SH-SY5Y (cell line): Measurements from ENCODE around the gene RHOD.

Source experiments
- GATA2 ChIP-seq: IDR thresholded peaks from 2 replicates; pipeline ENCODE4 v1.6.1; 2011; ENCODE audit warnings: mild to moderate bottlenecking, low read depth, low read length
- GATA3 ChIP-seq: IDR thresholded peaks from 2 replicates; pipeline ENCODE4 v1.6.1; 2011; ENCODE audit warnings: low read depth, mild to moderate bottlenecking, low read length, moderate library complexity

The RHOD gene

DNA sequence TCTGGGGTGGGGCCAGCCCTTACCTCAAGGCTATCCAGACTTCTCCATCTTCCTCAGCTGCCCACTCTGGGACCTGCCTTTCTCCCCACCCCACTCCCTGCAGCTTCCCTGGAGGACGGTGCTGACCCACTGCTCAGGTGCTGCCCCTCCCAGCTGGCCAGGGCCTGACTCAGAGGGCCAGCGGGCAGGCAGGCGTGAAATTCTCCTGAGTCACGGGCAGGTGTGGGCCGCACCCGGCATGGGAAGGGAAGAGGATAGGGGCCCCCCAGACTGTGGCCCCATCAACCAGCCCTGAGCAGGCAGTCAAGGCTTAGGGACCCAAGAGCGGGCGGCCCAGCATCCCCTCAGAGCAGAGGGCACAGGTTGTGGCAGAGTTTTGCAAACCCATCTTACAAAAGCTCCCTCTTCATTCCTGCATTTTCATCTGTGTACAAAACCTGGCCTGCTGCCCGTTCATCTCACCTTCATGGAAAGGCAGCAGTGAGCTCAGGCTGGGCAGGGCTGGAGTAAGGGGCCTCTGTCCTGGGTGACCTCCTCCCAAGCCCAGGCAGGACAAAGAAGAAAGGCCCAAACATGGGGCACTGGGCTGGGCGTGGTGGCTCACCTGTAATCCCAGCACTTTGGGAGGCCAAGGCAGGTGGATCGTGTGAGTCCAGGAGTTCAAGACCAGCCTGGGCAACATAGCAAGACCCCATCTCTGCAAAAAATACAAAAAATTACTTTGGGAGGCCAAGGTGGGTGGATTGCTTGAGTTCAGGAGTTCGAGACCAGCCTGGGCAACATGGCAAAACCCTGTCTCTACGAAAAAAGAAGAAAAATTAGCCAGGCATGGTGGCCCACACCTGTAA, 6.1 kb downstream of the RHOD start:
- TF ChIP-seq GATA3 (no peak), GATA2 (no peak)

DNA sequence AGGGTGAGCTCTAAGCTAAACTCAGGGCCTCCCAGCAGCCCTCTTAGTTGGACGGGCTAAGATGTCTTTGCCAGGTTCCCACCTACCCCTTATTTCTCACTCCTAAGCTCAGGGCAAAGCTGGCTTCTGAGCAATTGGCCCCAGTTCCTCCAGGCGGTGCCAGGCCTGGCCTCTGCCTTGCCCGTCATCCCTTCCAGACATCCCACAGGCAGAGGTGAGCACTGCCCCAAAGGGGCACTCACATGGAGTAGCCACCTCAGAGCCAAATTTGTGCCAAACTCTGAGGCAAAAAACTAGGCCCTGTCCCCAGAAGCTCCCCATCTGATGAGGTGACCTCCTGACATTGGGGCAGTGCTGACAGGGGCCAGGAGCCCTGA, 9.7 kb downstream of the RHOD start:
- TF ChIP-seq GATA2, result no peak
- TF ChIP-seq GATA3, result no peak

DNA sequence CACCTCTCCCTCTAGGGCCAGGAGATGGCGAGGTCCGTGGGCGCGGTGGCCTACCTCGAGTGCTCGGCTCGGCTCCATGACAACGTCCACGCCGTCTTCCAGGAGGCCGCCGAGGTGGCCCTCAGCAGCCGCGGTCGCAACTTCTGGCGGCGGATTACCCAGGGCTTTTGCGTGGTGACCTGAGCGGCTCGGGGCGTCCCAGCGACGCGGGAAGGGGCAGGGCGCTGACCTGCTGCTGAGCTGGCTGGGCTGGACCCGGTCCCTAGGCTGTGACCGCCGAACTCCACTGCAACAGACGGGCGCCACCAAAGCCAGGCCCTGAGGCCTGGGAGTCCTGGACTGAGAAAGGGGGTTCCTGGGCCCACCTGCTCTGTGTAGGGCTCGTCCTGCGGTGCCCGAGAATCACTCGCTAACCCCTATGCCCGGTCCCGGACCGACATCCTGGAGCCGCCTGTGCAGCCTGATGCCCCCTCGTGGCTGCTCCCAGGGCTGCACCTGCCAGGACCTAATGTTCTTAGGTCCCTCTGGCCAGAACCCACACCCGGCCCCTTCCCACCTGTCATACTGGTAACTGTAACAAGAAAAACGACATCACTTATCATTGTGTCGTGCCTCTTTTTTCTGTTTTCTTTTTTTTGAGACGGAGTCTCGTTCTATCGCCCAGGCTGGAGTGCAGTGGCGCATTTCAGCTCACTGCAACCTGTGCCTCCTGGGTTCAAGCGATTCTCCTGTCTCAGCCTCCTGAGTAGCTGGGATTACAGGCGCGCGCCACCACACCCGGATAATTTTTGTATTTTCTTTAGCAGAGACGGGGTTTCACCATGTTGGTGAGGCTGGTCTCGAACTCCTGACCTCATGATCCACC, 15.0 kb downstream of the RHOD start:
- TF ChIP-seq GATA2 (no peak), GATA3 (no peak)

DNA sequence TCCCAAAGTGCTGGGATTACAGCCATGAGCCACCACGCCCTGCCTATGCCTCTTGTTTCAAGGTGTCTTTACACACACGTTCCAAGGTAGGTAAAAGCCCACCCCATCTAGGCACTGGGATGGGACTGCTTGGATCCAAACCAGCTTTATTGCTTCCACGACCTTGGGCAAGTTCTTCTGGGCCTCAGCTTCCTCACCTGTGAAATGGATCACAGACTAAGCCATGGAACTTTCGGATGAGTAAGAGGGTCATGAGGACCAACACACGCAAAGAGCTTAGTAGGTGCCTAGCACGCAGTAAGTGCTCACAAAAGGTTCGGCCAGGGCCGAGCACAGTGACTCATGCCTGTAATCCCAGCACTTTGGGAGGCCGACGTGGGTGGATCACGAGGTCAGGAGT, 15.6 kb downstream of the RHOD start:
- TF ChIP-seq GATA3 (no peak), GATA2 (no peak)

DNA sequence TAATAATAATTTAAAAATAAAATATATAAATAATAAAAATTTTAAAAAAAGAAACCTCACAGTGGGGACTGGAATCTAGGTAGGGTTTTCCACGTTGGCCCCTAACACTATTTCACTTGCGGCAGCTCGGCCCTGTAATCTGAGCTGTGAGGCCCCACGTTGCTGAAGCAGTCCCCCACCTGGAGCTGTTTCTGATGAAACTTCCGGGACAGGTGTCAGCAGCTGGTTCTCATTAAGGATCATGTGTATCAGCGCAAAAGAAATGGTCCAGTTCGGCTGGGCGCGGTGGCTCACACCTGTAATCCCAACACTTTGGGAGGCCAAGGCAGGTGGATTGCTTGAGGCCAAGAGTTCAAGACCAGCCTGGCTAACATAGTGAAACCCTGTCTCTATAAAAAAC, 17.3 kb downstream of the RHOD start:
- TF ChIP-seq GATA3 (no peak), GATA2 (no peak)

DNA sequence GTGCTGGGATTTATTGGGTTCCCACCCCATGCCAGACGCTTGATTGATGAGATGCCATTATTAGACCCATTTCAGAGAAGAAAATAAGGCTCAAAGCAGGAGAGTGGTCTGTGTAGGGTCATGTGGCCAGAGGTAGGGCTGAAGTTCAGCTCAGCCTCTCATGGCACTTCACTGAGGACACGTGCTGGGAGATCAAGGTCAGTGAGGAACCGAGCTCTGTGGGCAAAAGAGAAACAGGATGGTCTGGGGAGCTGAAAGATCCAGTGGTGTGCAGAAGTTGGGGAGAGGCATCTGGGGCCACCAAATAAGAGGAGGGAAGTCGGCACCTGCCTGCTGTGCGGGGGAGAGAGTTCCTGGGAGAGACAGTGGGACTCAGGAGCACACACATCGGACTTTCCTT, 19.6 kb downstream of the RHOD start:
- TF ChIP-seq GATA2, result no peak
- no peak for TF ChIP-seq GATA3

DNA sequence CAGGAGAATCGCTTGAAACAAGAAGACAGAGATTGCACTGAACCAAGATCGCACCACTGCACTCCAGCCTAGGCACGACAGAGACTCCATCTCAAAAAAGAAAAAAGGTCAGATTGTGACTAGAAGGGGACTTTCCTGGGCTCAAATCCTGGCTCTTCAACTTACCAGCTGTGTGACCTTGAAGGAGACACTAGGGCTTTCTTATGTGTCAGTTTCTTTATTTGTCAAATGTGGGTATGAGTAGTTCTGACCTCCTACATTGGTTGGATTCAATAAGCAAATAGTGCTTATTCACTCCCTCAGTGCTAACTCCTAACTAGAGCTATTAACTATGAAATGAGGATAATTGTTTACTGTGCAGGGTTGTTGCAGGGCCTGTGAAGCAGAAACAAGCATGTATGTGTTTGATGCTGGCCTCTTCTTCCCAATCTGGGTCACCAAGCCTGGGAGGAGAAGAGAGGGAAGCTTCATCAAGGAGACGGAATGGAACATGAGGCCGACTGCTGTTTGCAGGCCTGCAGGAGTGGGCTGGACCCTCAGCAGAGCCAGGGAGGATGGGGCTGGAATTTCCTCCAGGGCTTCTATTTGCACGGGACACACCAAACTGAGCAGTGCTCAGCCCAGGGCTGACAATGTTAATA, 22.5 kb downstream of the RHOD start:
- no peak for TF ChIP-seq GATA3
- no peak for TF ChIP-seq GATA2

DNA sequence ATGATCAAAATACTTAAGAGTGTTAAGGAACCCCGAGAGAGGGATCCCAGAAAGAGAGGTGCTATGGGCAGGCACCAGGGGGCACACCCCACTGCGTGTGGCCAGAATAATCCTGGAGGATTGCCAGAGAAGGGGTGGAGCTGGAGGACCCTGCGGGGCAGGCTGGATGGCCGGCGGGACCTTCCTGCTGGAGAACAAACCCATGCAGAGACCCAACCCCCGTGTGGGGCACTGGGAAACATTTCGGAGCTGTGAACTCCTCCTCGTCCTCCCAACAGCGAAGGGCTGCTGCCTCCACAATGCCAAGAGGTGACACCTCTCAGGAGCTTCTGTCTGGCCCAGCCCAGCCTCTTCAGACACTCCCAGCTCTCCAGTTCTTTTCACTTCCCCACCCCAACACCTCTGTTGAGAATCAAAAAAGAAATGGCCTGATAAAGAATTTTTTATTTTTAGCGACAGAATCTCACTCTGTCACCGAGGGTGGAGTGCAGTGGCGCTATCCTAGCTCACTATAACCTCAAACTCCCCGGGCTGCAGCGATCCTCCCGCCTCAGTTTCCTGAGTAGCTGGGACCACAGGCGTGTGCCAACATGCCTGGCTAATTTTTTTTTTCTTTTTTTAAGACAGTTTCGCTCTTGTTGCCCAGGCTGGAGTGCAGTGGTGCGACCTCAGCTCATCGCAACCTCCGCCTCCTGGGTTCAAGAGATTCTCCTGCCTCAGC, 25.6 kb downstream of the RHOD start:
- TF ChIP-seq GATA2 (no peak), GATA3 (no peak)

DNA sequence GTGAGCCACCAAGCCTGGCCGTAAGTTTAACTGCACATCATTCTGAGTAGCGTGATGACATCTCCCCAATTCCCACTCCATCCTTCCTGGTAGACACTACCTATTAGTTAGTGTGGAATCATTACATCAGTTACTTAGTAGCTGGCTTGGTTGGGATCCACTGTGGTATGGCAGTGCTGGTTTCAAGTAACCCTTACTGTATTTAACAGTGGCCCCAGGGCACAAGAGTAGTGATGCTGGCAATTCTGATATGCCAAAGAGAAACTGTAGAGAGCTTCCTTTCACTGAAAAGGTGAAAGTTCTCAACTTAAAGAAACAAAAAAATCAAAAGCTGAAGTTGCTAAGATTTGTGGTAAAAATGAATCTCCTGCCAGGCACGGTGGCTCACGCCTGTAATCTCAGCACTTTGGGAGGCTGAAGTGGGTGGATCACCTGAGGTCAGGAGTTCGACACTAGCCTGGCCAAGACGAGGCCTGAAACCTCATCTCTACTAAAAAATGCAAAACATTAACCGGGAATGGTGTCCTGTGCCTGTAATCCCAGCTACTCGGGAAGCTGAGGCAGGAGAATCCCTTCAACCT, 27.2 kb downstream of the RHOD start:
- TF ChIP-seq GATA3 (no peak), GATA2 (no peak)

DNA sequence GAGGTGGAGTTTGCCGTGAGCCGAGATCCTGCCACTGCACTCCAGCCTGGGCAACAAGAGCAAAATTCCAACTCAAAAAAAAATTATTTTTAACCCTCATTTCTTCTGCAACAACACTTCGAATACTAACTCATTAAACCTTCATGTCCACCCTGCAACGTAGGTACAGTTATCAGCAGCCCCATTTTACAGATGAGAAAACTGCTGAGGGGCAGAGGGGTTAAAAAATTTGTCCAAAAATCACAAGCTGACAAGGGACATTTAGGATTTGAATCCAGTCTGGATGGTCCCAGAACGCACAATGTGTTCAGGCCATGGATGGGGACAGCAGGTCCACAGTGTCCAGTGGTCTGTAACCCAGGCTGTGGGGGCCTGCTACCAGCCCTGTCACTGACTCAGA, 29.0 kb downstream of the RHOD start:
- TF ChIP-seq GATA3 (no peak), GATA2 (no peak)

DNA sequence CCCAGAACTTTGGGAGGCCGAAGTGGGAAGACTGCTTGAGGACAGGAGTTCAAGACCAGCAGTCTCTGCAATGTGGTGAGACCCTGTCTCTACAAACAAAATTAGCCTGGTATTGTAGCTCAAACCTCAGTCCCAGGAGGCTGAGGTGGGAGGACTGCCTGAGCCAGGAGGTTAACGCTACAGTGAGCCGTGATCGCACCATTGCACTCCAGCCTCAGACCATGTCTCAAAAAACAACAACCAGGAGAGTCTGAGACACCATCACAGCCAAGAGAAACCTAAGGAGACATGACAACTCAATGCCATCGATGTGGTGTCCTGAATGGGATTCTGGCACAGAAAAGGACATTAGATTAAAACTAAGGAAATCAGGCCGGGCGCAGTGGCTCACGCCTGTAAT, 34.1 kb downstream of the RHOD start:
- TF ChIP-seq GATA3 (no peak), GATA2 (no peak)

DNA sequence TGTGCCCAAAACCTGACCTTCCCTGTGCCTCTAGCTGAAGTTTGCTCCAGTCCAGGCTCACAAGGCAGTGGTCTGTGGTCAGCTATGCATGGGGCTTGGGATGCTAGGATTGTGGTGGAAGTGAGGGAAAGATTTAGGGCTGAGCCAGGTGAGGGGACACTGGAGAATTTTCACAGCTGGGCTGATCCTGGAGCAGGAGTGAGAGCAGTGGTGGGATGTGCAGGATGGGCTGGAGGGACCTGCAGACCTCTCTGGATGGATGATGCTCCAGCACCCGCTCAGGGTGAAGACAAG, 38.5 kb downstream of the RHOD start:
- TF ChIP-seq GATA3 (no peak), GATA2 (no peak)

DNA sequence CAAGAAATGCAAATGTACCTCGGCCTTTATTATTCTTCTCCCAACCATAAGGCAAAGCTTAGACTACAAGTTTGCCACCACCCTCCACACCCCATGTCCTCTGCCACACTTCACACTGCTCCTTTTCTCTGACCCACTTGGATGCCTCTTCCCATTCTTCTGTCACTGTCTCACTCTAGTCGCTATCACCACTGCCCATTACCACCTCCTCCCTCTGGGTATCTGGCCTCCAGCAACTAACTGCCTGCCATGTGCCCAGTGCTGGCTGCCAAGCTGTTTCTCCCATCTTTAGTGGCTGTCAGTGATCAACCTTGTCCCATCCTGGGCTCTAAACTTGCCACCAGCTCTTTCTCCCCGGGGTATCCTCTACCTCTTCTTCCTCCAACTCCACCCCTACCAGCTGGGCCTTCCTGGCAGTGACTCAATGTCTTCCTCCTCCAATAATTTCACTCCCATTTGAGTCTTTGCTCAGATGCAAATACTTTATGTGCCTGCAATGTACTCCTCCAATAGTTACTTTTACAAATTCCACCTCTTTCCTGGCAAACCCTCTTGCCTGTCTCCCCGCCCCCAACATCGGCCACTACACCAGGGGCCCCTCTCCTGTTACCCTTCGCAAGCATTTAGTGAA, 42.3 kb downstream of the RHOD start:
- TF ChIP-seq GATA3, result no peak

DNA sequence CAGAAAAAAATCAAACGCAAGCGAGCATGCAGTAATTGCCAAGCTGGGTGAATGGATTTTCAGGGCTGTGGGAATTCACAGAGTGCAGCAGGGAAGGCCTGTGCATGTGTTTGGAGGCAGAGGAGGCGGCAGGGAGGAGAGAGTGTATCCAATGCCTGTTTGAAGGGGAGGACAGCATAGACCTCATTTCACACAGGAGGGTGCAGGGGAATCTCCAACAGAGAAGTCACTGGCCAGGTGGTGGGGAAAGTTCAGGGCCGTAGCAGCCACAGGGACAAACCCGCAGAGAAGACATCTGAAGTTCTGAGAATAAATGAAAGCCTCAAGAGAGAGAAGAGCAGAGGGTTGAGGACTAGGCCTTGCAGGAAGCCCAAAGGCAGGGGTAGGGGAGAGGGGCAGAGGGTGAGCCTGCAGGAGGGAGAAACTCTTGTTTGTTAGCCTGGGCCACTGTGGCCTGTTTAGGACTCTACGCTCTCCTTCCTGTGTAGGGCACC, 43.2 kb downstream of the RHOD start:
- TF ChIP-seq GATA3 (no peak), GATA2 (no peak)
